ENCODE results near the gene PLSCR1.
"Not testable (repeated sequence)": the region's sequence is repeated elsewhere in the genome, so short reads cannot be mapped to it uniquely, and the experiment has no call there.

The PLSCR1 gene

GRCh38 chr3:146547235-146547835, 2.9 kb upstream of the PLSCR1 start:
- no peak for DNase-seq

- DNase-seq = no peak
Observed at GRCh38 chr3:146546366-146546965, 2.1 kb upstream of the PLSCR1 start.

DNA sequence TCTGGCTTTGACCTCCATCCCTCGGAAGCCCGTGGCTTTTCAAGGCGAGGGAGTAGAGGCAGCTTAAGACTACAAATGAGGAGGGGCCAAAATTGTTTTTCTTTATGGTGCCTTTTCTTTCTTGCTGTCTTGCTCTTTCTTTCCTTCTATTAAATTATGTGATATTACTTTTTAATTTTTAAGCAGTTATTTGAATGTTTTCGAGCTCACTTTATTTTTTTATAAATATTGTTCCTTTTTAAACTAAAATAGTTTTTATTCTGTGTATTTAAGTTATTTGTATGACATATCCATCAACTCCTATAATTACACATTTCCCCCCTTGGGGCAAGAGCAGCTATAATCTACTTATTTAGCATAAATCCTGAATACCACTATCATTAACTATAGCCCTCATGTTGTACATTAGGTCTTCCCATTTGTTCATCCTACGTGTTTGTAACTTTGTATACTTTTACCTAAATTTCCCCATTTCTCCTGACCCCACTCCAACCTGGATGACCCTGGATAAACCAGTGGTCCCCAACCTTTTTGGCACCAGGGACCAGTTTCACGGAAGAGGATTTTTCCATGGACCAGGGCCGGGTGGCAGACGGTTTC, 622 bp upstream of the PLSCR1 start:
- no peak for DNase-seq

DNA sequence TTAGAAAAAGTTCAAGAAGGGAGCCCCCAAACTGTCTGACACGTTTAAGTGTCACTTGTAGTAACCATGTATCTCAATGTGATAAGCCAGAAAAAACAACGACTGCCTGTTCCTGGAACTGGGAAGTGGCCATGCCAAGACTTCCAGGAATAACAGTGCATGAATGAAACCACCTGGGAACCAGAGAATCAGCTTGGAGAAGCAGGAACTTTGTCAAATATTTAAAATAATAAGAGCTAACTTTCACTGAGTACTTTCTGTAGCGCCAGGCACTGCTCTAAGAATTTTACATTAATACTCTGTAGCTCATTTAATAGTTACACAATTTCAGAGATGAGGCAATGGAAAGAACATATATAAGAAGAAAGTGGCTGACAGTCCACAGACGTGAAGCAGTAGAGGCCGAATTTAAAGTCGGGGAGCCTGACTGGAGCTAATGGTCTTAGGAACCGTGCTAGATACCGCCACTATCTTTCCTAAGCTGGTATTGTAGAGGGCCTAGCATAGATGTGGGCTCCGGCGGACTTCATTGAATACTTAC, 876 bp downstream of the PLSCR1 start:
- no peak for DNase-seq

GRCh38 chr3:146542978-146543377, 1.4 kb downstream of the PLSCR1 start:
- DNase-seq = no peak

DNA sequence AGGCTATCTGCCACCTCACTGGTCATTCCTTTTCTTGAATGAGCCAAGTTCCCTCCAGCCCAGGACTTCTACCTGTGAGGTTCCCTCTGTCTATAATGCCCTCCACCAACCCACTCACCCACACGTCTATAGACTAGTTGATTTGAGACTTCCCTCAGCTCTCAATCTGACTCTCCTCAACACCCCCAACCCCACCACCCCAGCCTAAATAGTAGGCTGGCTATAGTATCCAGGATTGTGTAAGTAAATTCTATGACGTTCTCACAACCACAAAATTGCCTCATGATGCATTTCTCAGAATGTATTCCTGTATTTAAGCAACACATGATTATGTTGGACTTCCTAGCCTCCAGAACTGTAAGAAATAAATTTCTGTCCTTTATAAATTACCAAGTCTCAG, 2.2 kb downstream of the PLSCR1 start:
- no peak for DNase-seq

DNA sequence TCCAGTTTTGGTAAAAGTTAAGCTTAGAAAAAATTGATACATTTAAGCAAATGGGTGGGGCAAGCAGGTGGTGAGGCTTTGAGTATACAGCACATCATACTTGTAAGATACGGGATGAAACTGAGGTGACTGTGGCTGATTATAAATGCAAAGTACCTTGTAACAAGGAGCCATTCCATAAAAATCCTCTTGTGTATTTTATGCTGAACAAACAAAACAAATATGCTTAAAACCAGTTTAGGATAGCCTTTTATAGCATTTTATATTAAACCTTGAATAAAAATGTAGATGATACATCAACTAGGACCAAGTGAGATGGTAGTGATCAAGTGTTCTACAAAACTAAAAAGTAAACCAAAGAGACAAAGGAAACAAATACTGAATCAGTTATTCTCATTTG, 3.4 kb downstream of the PLSCR1 start:
- no peak for DNase-seq

DNA sequence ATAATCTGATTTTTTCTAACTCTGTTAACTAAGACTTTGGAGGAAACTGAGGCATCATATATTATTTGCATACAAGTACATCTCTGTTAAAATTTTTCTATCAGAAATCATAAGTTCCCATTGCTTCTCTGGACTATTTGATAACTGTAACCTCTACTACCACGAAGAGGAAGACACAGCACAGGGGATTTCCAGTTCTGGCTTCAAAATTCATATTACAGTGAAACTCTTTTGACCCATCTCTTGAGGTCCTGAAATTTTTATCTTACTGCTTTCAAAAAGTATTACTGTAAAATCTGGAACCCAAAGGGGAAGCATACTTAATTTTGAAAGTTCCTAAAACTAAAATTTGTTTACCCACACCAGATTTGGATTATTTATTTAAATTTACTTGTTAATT, 4.2 kb downstream of the PLSCR1 start:
- no peak for DNase-seq

DNA sequence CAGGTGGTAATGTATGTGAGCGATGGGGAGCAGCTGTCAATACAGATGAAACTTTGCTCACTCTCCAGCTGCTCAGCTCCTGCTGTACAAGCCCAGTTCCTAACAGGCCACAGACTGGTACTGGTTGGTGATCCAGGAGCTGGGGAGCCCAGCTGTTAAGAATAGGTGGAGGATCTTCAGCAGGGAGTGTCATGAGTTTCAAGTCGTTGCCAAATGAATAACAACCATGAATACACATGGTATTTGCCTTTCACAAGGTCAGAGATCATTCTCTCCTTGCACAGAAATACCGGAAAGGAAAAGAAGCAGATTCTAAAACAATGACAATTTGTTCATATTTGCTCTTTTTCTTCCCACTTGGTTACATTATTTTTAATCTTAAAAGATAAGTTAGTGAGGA, 5.1 kb downstream of the PLSCR1 start:
- DNase-seq = no peak

DNA sequence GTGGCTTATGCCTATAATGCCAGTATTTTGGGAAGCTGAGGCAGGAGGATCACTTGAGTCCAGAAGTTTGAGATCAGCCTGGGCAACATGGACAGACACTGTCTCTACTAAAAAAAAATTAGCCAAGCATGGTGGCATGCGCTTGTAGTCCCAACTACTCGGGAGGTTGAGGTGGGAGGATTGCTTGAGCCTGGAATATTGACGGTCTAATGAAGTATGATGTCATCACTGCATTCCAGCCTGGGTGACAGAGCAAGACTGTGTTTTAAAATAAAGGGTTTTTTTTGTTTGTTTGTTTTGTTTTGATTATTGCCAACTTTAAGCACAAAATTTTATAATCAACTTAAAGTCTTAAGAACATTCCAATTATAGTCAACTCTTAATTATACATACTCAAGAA, 6.8 kb downstream of the PLSCR1 start:
- DNase-seq = no peak

GRCh38 chr3:146536681-146537080, 7.7 kb downstream of the PLSCR1 start:
- no peak for DNase-seq

- no peak for DNase-seq
Observed at GRCh38 chr3:146532406-146532805, 12.0 kb downstream of the PLSCR1 start.

GRCh38 chr3:146530609-146531008, 13.8 kb downstream of the PLSCR1 start:
- no peak for DNase-seq

DNA sequence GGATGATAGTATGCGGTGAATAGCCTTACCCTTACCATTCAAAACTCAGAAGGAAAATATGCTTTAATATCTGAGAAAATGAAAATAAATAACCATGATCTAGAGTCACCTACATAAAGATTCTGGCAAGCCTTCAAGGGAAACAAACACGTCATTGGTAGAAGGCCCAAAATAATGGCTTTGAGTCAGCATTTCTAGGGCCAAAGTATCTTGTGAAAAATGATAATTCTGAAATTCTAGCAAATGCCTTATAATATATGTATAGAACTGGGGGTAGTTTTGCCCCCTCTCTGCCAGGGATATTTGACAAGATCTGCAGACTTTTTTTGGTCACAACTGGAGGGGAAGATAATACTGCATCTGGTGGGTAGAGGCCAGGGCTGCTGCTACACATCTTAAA, 15.4 kb downstream of the PLSCR1 start:
- DNase-seq = no peak

GRCh38 chr3:146524961-146525360, 19.4 kb downstream of the PLSCR1 start:
- DNase-seq = no peak

GRCh38 chr3:146523531-146523930, 20.9 kb downstream of the PLSCR1 start:
- no peak for DNase-seq

- not testable (repeated sequence) for DNase-seq
Observed at GRCh38 chr3:146522174-146523158, 21.9 kb downstream of the PLSCR1 start.

GRCh38 chr3:146521394-146521793, 23.0 kb downstream of the PLSCR1 start:
- DNase-seq = no peak

- no peak for DNase-seq
Observed at GRCh38 chr3:146519810-146520209, 24.6 kb downstream of the PLSCR1 start.

DNA sequence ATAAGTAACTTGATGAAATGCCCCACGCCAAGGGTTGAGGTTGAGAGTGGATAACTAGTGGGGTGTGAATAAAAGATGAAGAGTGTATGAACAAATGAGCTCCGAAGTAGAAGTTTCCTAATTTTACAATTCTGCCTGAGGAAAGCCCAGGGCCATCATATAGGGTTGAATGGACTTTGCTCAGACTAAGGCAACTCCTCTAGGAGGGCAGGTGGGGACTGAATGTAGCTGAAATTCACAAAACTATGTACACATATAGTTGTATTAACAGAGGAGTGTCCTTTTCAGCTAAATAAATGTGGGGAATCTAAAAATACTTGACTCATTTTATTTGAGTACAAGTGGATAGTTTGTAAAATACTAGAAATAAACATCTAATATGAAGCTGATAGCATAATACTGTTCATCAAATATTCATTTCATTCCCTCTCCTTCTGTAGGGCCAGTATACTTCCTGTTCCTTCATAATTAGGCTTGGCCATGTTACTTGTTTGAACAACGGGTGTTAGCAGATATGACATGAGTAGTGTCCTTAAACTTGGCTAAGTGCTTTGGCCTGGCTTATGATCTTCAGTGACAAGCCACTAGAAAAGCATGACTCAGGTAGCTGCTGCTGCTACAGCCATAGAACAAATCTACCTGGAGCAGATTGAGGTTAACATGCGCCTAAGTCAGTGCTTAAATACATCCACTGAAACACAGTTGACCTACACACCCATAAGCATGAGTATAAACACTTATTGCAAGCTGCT, 26.5 kb downstream of the PLSCR1 start:
- DNase-seq = peak; percentile 6 to 66

DNA sequence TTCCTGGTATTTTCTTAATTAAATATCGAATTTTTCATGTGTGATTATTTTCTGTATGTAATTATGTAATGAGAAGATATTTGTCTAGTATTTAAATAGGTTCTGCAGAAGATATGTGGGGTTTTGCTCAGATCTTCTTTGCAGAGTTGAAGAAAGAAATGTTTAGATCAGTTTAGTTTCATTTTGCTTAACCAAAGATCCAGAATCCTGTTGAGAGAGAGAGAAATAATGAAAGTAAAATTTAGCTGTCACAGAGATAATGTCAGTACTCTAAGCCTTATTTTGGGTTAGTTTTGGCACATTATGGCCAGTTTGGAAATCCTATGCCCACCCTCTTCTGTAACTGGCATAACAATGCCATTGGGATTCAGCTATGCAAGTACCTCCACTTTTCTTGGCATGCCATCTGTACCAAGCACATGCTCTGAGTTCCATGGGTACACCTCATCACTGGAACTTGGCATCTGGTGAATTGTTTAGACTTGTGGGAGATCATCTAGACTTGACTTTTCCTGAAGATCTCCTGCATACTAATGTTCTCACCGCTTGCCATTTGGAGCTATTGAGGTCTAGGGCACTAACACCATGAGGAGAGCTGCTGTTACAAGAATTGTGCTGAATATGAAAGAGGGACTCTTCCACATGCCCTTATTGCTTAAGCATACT, 30.9 kb downstream of the PLSCR1 start:
- no peak for DNase-seq
